PFSK-1 (cell line): ENCODE data around the gene PPP2R5A.

Experiments
- FOXP2 ChIP-seq: optimal IDR thresholded peaks from 2 replicates; pipeline ENCODE3; 2011; ENCODE audit warnings: borderline replicate concordance, control low read depth, inconsistent platforms; ENCODE audit not compliant: insufficient read depth; ENCODE audit errors: extremely low read length, extremely low read depth
- POLR2AphosphoS5 ChIP-seq: IDR thresholded peaks from 2 replicates; pipeline ENCODE4 v1.6.1; 2012; ENCODE audit warnings: low read depth, mild to moderate bottlenecking, control low read depth, low read length, moderate library complexity
- REST ChIP-seq, 2 experiments: IDR thresholded peaks; 2 replicates each; pipeline versions ENCODE4 v1.6.1 to v1.8.0; 2011 to 2012; ENCODE audit warnings: low read depth in 2 of 2, low read length in 2 of 2, control low read depth in 1 of 2, inconsistent platforms in 1 of 2, mild to moderate bottlenecking in 1 of 2, moderate library complexity in 1 of 2; ENCODE audit not compliant: insufficient read depth in 1 of 2
- SIN3A ChIP-seq: IDR thresholded peaks from 2 replicates; pipeline ENCODE4 v1.6.1; 2012; ENCODE audit warnings: mild to moderate bottlenecking, low read length, moderate library complexity, borderline replicate concordance; ENCODE audit not compliant: insufficient read depth
- TAF1 ChIP-seq: IDR thresholded peaks from 2 replicates; pipeline ENCODE4 v1.6.1; 2012; ENCODE audit warnings: low read length, control low read depth, borderline replicate concordance; ENCODE audit not compliant: insufficient read depth

Gene PPP2R5A

DNA sequence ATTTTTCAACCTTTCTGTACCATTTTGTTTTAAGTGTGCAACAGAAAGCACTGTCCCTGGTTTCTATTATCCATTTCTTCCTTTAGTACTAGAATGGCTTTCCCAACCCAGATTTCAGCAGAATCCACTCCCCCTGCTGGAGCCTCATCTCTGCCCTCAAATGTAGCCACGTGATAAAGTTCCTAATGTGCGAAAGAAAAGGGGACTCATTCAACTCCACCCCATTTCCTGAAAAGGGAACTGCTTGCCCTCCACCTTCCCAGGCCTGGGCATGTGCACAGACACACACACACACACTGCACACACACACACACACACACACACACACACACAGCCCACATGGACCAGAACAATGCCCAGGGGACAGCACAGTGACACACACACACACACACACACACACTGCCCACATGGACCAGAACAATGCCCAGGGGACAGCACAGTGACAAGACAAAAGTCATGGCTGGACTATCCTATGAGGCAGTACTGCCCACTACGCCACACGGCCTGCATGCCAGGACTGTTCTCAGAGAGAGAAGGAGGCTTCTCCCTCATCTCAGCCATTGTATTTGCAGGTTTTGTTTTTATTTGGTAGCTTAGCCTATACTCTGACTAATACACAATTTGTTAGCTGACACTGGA, 96.3 kb downstream of the PPP2R5A start:
- TF ChIP-seq FOXP2 (no peak), POLR2AphosphoS5 (no peak), SIN3A (no peak), TAF1 (no peak), REST (IDR thresholded peaks at IDR 0.05; ENCODE audit: insufficient read depth in 1 of 2, low read depth in 2 of 2, low read length in 2 of 2) (no peak)

GRCh38 chr1:212386029-212386428, 100.8 kb downstream of the PPP2R5A start:
- TF ChIP-seq REST (IDR thresholded peaks at IDR 0.05; ENCODE audit: insufficient read depth in 1 of 2, low read depth in 2 of 2, low read length in 2 of 2) (no peak), TAF1 (no peak), SIN3A (no peak), POLR2AphosphoS5 (no peak)

DNA sequence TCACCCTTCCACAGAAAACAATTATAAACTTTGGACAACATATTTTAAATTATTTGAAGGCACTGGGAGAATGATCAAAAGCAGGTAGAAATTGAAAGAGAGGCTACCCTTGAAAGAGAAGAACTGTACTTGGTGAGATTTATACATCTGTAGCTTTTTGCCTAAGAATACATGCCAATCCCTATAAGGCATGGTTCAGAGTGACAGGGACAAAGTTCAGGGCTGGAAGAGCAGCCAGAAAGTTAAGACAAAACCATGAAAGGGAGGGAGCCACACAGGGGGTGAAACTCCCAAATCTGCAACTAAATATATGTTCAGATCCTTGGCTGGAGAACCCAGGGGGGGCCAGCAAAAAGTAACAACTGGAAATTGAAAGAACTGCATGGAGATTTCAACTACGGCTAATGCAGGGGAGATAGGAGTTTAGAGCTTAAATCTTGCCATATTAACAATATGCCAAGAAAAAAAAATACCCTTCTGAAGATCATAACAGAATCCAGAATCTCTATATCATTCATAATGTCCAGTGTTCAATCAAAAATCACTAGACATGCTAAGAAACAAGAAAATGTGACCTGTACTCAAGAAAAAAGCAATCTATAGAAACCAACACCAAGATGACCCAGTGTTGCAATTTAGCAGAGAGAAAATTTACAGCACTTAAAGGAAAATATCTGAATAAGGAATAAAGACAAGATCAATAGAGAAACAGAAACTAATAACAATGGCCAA, 103.9 kb downstream of the PPP2R5A start:
- TF ChIP-seq POLR2AphosphoS5 (no peak), FOXP2 (no peak), TAF1 (no peak), SIN3A (no peak), REST (IDR thresholded peaks at IDR 0.05; ENCODE audit: insufficient read depth in 1 of 2, low read depth in 2 of 2, low read length in 2 of 2) (no peak)

DNA sequence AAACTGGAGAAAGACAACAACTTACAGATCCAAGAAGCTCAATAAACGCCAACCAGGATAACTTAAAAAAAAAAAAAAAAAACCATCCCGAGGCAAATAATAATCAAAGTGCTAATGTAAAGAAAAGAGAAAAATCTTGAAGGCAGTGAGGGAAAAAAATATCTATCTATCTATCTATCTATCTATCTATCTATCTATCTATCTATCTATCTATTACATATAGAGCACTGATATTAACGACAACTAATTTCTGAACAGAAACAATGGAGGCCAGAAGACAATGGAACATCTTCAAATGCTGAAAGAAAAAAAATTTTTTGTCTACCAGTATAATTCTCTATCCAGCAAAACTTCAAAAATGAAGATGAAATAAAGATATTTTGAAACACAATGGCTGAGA, 111.4 kb downstream of the PPP2R5A start:
- TF ChIP-seq REST (IDR thresholded peaks at IDR 0.05; ENCODE audit: insufficient read depth in 1 of 2, low read depth in 2 of 2, low read length in 2 of 2) = no peak
- no peak for TF ChIP-seq POLR2AphosphoS5
- TF ChIP-seq TAF1 = no peak
- no peak for TF ChIP-seq SIN3A
- no peak for TF ChIP-seq FOXP2
